Gastrocnemius medialis (tissue), 4 donors: ENCODE data around the gene NPR2. TPM values are rescaled to one million over a fixed set of nuclear protein-coding genes. Genes with fewer than 3 reads are reported as not detected.

Source experiments
- ATAC-seq, 2 donors: fragments of 150-250 bp; one replicate each; pipeline ENCODE4 v1.9.1; 2016
- DNase-seq, 2 donors: peaks; one replicate each; pipeline ENCODE4 v3.0.0-alpha.2; 2019
- H3K27ac ChIP-seq, 4 donors: fragments of 200-600 bp; sonication (generic); 1 replicate in 1 of 4; 2 replicates in 3 of 4; pipeline ENCODE4 v1.5.1; 2016 to 2018; ENCODE audit warnings: mild to moderate bottlenecking in 2 of 4, moderate library complexity in 1 of 4
- H3K27me3 ChIP-seq, 3 donors: fragments of 200-600 bp; sonication (generic) in 2 of 3; 1 replicate in 1 of 3; 2 replicates in 2 of 3; pipeline versions ENCODE4 v1.5.1 to v1.6.0; 2016 to 2019; ENCODE audit warnings: mild to moderate bottlenecking in 1 of 3, moderate library complexity in 1 of 3
- H3K36me3 ChIP-seq, 2 donors: fragments of 200-600 bp; sonication (generic) in 1 of 2; one replicate each; pipeline ENCODE4 v1.5.1; 2017 to 2018
- H3K4me1 ChIP-seq, 2 donors: fragments of 200-600 bp; sonication (generic) in 1 of 2; one replicate each; pipeline ENCODE4 v1.5.1; 2016 to 2017; ENCODE audit warnings: mild to moderate bottlenecking in 2 of 2
- H3K4me3 ChIP-seq, 4 donors: fragments of 200-600 bp; sonication (generic) in 3 of 4; 1 replicate in 1 of 4; 2 replicates in 3 of 4; pipeline ENCODE4 v1.5.1; 2016 to 2019; ENCODE audit warnings: mild to moderate bottlenecking in 2 of 4
- H3K9me3 ChIP-seq, 3 donors: fragments of 200-600 bp; sonication (generic) in 2 of 3; 1 replicate in 1 of 3; 2 replicates in 2 of 3; pipeline ENCODE4 v1.5.1; 2016 to 2019
- POLR2A ChIP-seq, 2 donors: fragments of 450-650 bp; IDR thresholded peaks; one replicate each; pipeline ENCODE4 v1.6.1; 2017; ENCODE audit warnings: antibody characterized with exemption in 2 of 2, mild to moderate bottlenecking in 2 of 2, moderate library complexity in 2 of 2
- in situ Hi-C, 4 donors: fragments of 200-750 bp; cut with MboI; loops; one replicate each; pipeline versions ENCODE4 v1.15.0 to v1.8.0; 2017; ENCODE audit warnings: low sequenced_read_pairs in 4 of 4
- intact Hi-C: fragments of 100-400 bp; cut with DNase I; formaldehyde crosslinking; loops from one replicate; pipeline ENCODE4 v1.15.1; 2023; ENCODE audit warnings: low total_unique reads
- total RNA-seq, 4 donors: library from RNA; depleted of rRNA; stranded (reverse); fragments of >200 nt; gene quantifications; one replicate each; pipeline versions ENCODE4 v1.1.0 to v1.2.3, GENCODE V29; 2016
- TF ChIP-seq, protein P1 (sequence below), 5 experiments: fragments of 450-650 bp in 3 of 5; fragments of 200-600 bp in 2 of 5; sonication (generic) in 2 of 5; IDR thresholded peaks in 4 of 5; conservative IDR thresholded peaks in 1 of 5; 1 replicate in 4 of 5; 2 replicates in 1 of 5; pipeline ENCODE4 v1.5.1; 2016 to 2019; ENCODE audit warnings: antibody characterized with exemption in 5 of 5, mild to moderate bottlenecking in 3 of 5, moderate library complexity in 3 of 5

Gene NPR2
- total RNA-seq, 4 donors from 2014 or later, result 12.3 to 19.2 (median 16.3) TPM

DNA sequence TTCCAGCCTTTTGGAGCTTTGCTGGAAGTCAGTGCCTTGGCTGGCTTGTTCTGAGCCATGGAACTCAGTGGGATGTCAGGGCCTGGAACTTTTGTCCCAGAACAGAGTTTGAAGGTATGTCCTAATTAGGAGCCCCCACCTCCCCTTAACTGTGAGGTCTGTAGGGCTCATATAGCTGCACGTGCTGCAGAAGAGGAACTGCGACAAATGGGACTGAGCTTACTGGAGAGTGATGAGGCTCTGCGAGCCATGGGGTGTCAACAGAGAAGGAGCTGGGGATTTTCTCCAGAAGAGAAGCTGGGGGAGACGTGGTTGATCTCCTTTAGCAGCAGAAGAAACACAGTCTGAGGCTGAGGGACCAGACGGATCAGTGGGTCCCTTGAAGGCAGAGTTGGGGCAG lies 48.5 kb downstream of the NPR2 start:
- Histone ChIP-seq H3K27ac (no peak overlapping the region), H3K4me1 (peaks cover 9 to 15% of the 10 kb centered on the region in 2 donors), H3K4me3 (no peak overlapping the region), H3K36me3 (no peaks in the 10 kb centered on the region), H3K27me3 (no peaks in the 10 kb centered on the region), H3K9me3 (no peaks in the 10 kb centered on the region)
- in situ Hi-C loops (no loop called here), intact Hi-C loops (no loop called here)
- TF ChIP-seq, protein P1, sequence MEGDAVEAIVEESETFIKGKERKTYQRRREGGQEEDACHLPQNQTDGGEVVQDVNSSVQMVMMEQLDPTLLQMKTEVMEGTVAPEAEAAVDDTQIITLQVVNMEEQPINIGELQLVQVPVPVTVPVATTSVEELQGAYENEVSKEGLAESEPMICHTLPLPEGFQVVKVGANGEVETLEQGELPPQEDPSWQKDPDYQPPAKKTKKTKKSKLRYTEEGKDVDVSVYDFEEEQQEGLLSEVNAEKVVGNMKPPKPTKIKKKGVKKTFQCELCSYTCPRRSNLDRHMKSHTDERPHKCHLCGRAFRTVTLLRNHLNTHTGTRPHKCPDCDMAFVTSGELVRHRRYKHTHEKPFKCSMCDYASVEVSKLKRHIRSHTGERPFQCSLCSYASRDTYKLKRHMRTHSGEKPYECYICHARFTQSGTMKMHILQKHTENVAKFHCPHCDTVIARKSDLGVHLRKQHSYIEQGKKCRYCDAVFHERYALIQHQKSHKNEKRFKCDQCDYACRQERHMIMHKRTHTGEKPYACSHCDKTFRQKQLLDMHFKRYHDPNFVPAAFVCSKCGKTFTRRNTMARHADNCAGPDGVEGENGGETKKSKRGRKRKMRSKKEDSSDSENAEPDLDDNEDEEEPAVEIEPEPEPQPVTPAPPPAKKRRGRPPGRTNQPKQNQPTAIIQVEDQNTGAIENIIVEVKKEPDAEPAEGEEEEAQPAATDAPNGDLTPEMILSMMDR (IDR thresholded peaks at IDR 0.05 in 4 of 5, conservative IDR thresholded peaks at IDR 0.05 in 1 of 5), result no peak
- no peak for TF ChIP-seq POLR2A (IDR thresholded peaks at IDR 0.05)
- ATAC-seq (no peak), DNase-seq (no peak)

DNA sequence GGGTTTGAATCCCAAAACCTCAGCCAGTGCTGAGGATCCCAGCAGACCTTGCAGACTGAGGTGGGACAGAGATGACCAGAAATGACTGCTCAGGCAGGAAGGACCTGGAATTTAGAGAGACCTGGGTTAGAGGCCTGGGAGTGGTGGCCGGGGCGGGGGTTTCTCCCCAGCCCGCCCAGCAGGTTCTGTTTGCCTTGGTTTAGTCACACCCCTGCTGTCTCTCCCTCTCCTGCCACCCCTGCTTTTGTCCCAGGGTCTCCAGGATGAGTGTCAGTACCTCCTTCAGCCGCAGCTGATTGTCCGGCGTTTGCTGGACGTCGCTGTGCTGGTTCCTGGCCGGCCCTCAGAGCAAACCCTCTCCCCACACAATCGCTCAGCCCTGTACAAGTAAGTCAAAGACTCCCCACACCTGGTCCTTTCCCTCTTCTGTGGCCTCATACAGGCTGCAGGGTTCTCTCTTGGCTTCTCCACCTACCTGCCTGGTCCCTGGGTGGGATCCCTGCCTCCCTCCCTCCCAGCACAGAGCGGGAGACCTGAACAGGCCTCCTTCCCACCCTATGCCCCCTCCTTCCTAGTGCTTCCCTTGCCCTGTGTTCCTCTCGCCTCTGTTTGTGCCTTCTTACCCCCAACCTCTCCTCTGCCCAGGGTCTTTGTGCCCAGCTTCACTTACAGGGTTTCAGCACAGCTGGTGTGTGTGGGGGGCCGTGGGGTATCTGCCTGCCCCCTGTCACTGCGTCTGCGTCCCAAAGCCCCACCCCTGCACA lies 49.7 kb downstream of the NPR2 start:
- in situ Hi-C loops (no loop called here), intact Hi-C loops (no loop called here)
- ATAC-seq (no peak), DNase-seq (no peak)
- H3K4me3 ChIP-seq, result no peak overlapping the region
- TF ChIP-seq, protein P1 (IDR thresholded peaks at IDR 0.05 in 4 of 5, conservative IDR thresholded peaks at IDR 0.05 in 1 of 5), result no peak
- H3K9me3 ChIP-seq, result no peaks in the 10 kb centered on the region
- H3K27ac ChIP-seq, result no peak overlapping the region
- H3K4me1 ChIP-seq, result peaks cover 14% of the 10 kb centered on the region in 2 donors
- no peaks in the 10 kb centered on the region for H3K27me3 ChIP-seq
- no peaks in the 10 kb centered on the region for H3K36me3 ChIP-seq

DNA sequence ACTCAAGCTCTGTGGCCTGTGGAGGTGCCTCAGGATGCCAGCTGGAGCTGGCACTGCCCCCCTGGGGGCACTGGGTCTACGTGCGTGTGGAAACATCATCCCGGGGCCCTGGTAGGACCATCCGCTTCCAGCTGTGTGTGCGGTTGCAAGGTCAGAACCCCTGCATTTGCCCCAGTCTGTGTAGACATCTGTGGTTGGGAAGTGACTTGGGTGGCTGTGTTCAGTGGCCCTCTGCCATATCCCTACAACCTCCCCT lies 50.2 kb downstream of the NPR2 start:
- no peak for DNase-seq
- H3K4me3 ChIP-seq, result no peak overlapping the region
- no peaks in the 10 kb centered on the region for H3K27me3 ChIP-seq
- intact Hi-C loops (no loop called here), in situ Hi-C loops (no loop called here)
- TF ChIP-seq POLR2A (IDR thresholded peaks at IDR 0.05), result no peak
- TF ChIP-seq, protein P1 (IDR thresholded peaks at IDR 0.05 in 4 of 5, conservative IDR thresholded peaks at IDR 0.05 in 1 of 5), result no peak
- H3K27ac ChIP-seq, result no peak overlapping the region
- no peaks in the 10 kb centered on the region for H3K9me3 ChIP-seq
- H3K36me3 ChIP-seq, result peaks cover 0 to 2% of the 10 kb centered on the region in 2 donors
- no peak for ATAC-seq
- peaks cover 14 to 18% of the 10 kb centered on the region in 2 donors for H3K4me1 ChIP-seq

DNA sequence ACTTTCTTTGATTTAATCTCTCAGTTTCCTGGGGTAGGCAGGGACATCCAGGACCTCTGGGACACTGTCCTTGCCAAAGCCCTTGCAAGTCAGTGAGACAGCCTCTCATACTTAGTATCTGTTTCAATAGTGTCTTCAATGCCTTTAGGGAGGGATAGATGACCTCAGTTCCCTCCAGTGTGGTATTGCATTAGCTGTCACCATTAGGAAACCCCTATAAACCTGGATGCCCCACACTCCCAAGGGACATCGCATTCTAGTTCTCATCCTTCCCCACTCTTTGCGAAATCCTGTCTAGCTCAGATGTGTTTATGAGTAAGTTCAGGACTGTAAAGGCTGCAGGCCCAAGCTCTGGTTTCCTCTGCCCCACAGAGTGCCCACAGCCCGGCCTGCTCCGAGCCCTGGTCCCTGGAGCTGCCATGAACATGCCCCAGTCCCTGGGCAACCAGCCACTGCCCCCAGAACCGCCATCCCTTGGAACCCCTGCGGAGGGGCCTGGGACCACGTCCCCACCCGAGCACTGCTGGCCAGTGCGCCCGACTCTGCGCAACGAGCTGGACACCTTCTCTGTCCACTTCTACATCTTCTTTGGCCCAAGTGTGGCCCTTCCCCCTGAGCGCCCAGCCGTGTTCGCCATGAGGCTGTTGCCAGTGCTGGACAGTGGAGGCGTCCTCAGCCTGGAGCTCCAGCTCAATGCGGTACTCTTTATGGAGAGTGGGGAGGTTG lies 50.8 kb downstream of the NPR2 start:
- no peak for TF ChIP-seq POLR2A (IDR thresholded peaks at IDR 0.05)
- TF ChIP-seq, protein P1 (IDR thresholded peaks at IDR 0.05 in 4 of 5, conservative IDR thresholded peaks at IDR 0.05 in 1 of 5), result no peak
- intact Hi-C loops, result no loop called here
- Histone ChIP-seq H3K4me3 (no peak overlapping the region), H3K27ac (no peak overlapping the region), H3K36me3 (peaks cover 0 to 8% of the 10 kb centered on the region in 2 donors), H3K27me3 (no peaks in the 10 kb centered on the region), H3K9me3 (no peaks in the 10 kb centered on the region), H3K4me1 (peaks cover 15 to 24% of the 10 kb centered on the region in 2 donors)
- no peak for ATAC-seq
- in situ Hi-C loops, result no loop called here
- DNase-seq, result no peak
